Adrenal gland (tissue), 12 donors: ENCODE measurements around the gene RAB10. TPM values are rescaled to one million over a fixed set of nuclear protein-coding genes. Genes with fewer than 3 reads are reported as not detected.
A peak's percentile ranks its signal among the peaks of the same experiment; 100 is the strongest.

Experiments used
- DNase-seq, 7 donors: peaks; one replicate each; pipeline ENCODE4 v3.0.0-alpha.2; 2019 to 2020
- H3K27ac ChIP-seq, 5 donors: fragments of 200-600 bp; sonication (generic) in 4 of 5; 1 replicate in 3 of 5; 2 replicates in 2 of 5; pipeline versions ENCODE4 v1.5.1 to v1.8.0; 2016 to 2020; ENCODE audit warnings: mild to moderate bottlenecking in 1 of 5
- H3K27me3 ChIP-seq: fragments of 200-600 bp; 2 replicates; pipeline ENCODE4 v1.8.0; 2021
- H3K36me3 ChIP-seq, 2 donors: fragments of 200-600 bp; replicated peaks in 1 of 2; 1 replicate in 1 of 2; 2 replicates in 1 of 2; pipeline versions ENCODE4 v1.5.1 to v1.8.0; 2018 to 2022
- H3K4me1 ChIP-seq, 2 donors: fragments of 200-600 bp; replicated peaks in 1 of 2; 1 replicate in 1 of 2; 2 replicates in 1 of 2; pipeline versions ENCODE4 v1.5.1 to v1.8.0; 2018 to 2021
- H3K4me3 ChIP-seq, 4 donors: fragments of 200-600 bp; sonication (generic) in 3 of 4; one replicate each; pipeline ENCODE4 v1.5.1; 2016 to 2018
- H3K9me3 ChIP-seq, 3 donors: fragments of 200-600 bp; sonication (generic) in 1 of 3; replicated peaks in 1 of 3; 1 replicate in 2 of 3; 2 replicates in 1 of 3; pipeline versions ENCODE4 v1.5.1 to v1.8.0; 2016 to 2021
- CTCF ChIP-seq, 6 experiments: fragments of 450-650 bp in 4 of 6; fragments of 200-600 bp in 2 of 6; sonication (generic) in 1 of 6; IDR thresholded peaks; 1 replicate in 5 of 6; 2 replicates in 1 of 6; pipeline versions ENCODE4 v1.5.1 to v1.8.0; 2016 to 2021; ENCODE audit warnings: antibody characterized with exemption in 6 of 6, mild to moderate bottlenecking in 2 of 6, moderate library complexity in 1 of 6
- POLR2A ChIP-seq, 2 donors: fragments of 450-650 bp; IDR thresholded peaks; one replicate each; pipeline ENCODE4 v1.6.1; 2017; ENCODE audit warnings: antibody characterized with exemption in 2 of 2, mild to moderate bottlenecking in 2 of 2, moderate library complexity in 1 of 2
- WGBS, 4 donors: extraction: QIAGEN DNeasy Blood & Tissue Kit in 2 of 4; methylation state at CpG; one replicate each; pipeline versions ENCODE4 v1.1.5 to v1.1.7; 2013 to 2017; 5-methylcytosine and 5-hydroxymethylcytosine counted together
- intact Hi-C, 2 donors: fragments of 100-400 bp; cut with DNase I; formaldehyde crosslinking; loops; one replicate each; pipeline versions ENCODE4 v1.14.1 to v1.15.0; 2022 to 2023
- polyA plus RNA-seq, 3 donors: library from polyadenylated mRNA; stranded (reverse); fragments of 200-250 nt in 2 of 3; fragments of 350-450 nt in 1 of 3; fragmentation: Illumina TruSeq in 1 of 3; extraction: RNeasy Lipid Tissue Mini Kit (QIAGEN cat#74804) in 1 of 3; gene quantifications; one replicate each; pipeline ENCODE4 v1.2.3, GENCODE V29; 2013 to 2014
- total RNA-seq, 9 donors: library from RNA; depleted of rRNA in 4 of 9; stranded (reverse); fragments of >200 nt in 4 of 9; fragments of 120-200 nt in 1 of 9; fragmentation: NEBNext Ultra II Directional in 1 of 9; extraction: Animal tissue kit (Norgen Biotek cat#: 25700) in 1 of 9; gene quantifications; one replicate each; pipeline versions ENCODE4 v1.1.0 to v1.2.4, GENCODE V29; 2013 to 2023
- donor health status: healthy with polysubstance abuse.
- donor health status: Bipolar disorder and iron deficiency.
- donor health status: DM: yes; HTN: yes; CAD: no.
- donor health status: DM: no; HTN: no; CAD: no.
- donor health status: DM: no; HTN: no; CAD: no.
- donor health status: DM: yes; HTN: yes; CAD: no.

The RAB10 gene
- total and polyA plus RNA-seq, 12 donors: 31.8 to 369 (median 153) TPM

GRCh38 chr2:26052740-26053139 is 18.9 kb downstream of the RAB10 start:
- Histone ChIP-seq H3K36me3 (no peaks in the 10 kb centered on the region), H3K27me3 (no peaks in the 10 kb centered on the region), H3K27ac (peak overlapping the region in 1 of 5 donors; percentile 8), H3K4me1 (peaks cover 30 to 74% of the 10 kb centered on the region in 2 donors), H3K4me3 (no peak overlapping the region), H3K9me3 (no peaks in the 10 kb centered on the region)
- no peak for TF ChIP-seq POLR2A (IDR thresholded peaks at IDR 0.05)
- no peak for TF ChIP-seq CTCF (IDR thresholded peaks at IDR 0.05)
- no peak for DNase-seq
- intact Hi-C loops: no loop called here

GRCh38 chr2:26054598-26055348 is 20.9 kb downstream of the RAB10 start:
- peak in 1 of 6 experiments; percentile 7 for TF ChIP-seq CTCF (IDR thresholded peaks at IDR 0.05)
- TF ChIP-seq POLR2A (IDR thresholded peaks at IDR 0.05): no peak
- H3K4me3 ChIP-seq: no peak overlapping the region
- H3K36me3 ChIP-seq: no peaks in the 10 kb centered on the region
- intact Hi-C loops: no loop called here
- H3K27me3 ChIP-seq: no peaks in the 10 kb centered on the region
- H3K27ac ChIP-seq: no peak overlapping the region
- H3K4me1 ChIP-seq: peaks cover 33 to 76% of the 10 kb centered on the region in 2 donors
- no peak for DNase-seq
- WGBS, 4 donors: 67 to 75% (median 74%) methylated on average over 4 of the region's 4 CpGs
- H3K9me3 ChIP-seq: no peaks in the 10 kb centered on the region

GRCh38 chr2:26058390-26058789 is 24.5 kb downstream of the RAB10 start:
- no peaks in the 10 kb centered on the region for H3K36me3 ChIP-seq
- H3K27me3 ChIP-seq: no peaks in the 10 kb centered on the region
- intact Hi-C loops: no loop called here
- H3K9me3 ChIP-seq: no peaks in the 10 kb centered on the region
- DNase-seq: no peak
- no peak overlapping the region for H3K4me3 ChIP-seq
- no peak for TF ChIP-seq POLR2A (IDR thresholded peaks at IDR 0.05)
- TF ChIP-seq CTCF (IDR thresholded peaks at IDR 0.05): no peak
- H3K27ac ChIP-seq: no peak overlapping the region
- H3K4me1 ChIP-seq: peaks cover 23 to 56% of the 10 kb centered on the region in 2 donors
- WGBS, 4 donors: 88 to 94% (median 92%) methylated on average over 4 of the region's 4 CpGs

GRCh38 chr2:26059542-26059941 is 25.7 kb downstream of the RAB10 start:
- peaks cover 23 to 50% of the 10 kb centered on the region in 2 donors for H3K4me1 ChIP-seq
- no peak overlapping the region for H3K27ac ChIP-seq
- H3K27me3 ChIP-seq: no peaks in the 10 kb centered on the region
- TF ChIP-seq POLR2A (IDR thresholded peaks at IDR 0.05) (no peak), CTCF (IDR thresholded peaks at IDR 0.05) (no peak)
- no peaks in the 10 kb centered on the region for H3K9me3 ChIP-seq
- no peak overlapping the region for H3K4me3 ChIP-seq
- intact Hi-C loops: no loop called here
- no peak for DNase-seq
- WGBS, 4 donors: 56 to 62% (median 59%) methylated on average over 3 of the region's 3 CpGs
- H3K36me3 ChIP-seq: no peaks in the 10 kb centered on the region
